Stimulated activated naive CD4-positive, alpha-beta T cell (primary cell): Measurements from ENCODE around the gene NOTO.

ENCODE experiments used
- DNase-seq, 6 experiments: peaks; one replicate each; lab custom pipeline; 2025; lab: John Stamatoyannopoulos, UW

NOTO gene

DNA sequence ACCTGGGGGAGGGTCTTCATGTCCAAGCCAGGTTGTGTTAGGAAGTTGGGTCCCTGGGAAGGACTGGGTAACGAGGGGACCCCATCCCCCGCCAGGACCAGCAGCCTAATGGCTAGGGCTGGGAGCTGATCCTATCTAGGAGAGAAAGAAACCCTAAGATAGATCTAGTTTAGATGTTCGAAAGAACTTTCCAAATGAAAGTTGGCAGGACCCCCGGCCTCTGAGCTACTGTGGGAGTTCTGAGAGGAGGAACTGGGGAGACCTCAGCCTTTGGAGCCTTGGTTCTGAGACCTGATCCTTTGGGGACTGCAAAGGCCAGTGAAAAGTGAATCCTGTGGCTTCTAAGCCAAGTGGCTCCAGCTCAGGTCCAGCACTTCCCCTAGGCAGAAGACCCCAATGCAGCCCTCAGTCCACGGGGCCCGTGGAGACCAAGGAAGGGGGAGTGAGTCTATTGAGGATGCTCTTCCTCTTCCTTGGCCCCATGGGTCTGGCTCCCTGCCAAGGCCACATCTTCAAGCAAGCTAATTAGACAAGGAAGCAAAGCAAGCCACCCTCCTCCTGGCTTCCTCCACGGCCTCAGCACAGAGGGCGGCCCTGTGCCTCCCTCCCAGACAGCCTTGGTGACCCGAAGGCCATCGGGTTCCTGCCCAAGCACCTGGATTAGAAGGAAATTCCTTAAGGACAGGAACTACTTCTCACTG lies 55.2 kb downstream of the NOTO start:
- DNase-seq, result peak in 1 of 6 experiments; percentile 6

DNA sequence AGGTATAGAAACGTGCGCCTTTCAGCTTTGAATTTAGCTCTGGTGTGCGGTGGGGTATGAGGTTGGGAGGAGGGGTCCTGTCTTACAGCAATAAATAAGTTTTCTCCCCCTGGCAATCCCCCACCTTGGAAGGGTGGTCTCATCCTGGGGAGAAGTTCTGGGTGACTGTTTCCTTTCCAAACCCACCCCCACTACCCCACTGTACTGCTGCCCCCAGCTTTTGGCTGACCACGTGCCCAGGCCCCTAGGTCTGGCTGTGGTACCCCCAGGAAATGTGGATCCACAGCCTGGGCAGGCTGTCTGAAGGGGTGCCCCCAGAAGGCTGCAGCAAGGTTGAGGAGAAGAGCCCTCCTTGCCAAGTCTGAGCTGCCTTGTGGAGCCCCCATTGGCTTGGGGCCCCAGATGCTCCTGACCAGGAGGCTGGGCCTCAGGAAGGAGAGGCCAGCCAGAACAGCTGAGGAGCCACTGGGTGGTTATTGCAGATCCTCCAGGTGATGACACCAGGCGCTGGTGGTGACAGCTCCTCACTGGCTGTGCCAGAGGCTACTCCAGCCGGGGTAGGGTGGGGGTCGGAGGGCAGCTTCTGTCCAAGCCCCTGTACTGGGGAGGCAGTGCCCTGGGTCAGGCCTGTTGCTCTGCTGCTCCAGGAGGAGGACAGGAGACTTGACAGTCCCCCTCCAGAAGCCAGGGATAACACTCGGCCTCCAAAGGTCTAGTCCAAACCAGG lies 56.0 kb downstream of the NOTO start:
- DNase-seq, result no peak

DNA sequence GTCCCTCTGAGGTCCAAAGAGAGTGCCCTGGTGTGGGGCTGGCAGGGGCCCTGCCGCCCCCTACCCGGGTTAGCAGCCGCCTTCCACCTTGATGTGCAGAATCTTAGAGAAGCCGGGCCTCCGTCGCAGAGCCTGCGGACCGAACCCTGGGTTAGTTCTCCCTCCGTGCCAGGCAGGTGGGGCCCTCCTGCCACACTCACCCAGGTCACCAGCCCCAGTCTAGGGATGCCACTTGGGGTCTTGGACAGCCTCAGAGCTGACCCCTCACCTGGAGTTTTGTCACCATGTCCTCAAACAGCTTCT lies 56.5 kb downstream of the NOTO start:
- no peak for DNase-seq

DNA sequence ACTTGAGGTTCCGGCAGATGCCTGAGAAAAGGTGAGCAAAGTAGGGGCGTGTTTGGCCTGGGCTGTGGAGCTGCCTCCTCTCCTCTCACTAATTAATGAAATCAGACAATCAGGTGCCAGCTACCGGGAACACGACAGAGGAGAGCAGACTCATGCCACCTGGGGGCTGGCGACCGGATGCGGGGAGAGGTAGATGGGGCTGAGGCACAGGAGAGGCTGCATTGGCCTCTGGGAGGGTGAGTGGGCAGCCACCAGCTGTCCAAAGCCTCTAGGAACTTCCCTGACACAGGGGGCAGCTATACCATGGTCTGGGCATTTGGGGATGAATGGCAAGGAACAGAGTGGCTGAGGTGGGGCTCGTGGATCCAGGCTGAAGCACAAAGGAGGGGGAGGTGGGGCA lies 56.9 kb downstream of the NOTO start:
- DNase-seq, result no peak

DNA sequence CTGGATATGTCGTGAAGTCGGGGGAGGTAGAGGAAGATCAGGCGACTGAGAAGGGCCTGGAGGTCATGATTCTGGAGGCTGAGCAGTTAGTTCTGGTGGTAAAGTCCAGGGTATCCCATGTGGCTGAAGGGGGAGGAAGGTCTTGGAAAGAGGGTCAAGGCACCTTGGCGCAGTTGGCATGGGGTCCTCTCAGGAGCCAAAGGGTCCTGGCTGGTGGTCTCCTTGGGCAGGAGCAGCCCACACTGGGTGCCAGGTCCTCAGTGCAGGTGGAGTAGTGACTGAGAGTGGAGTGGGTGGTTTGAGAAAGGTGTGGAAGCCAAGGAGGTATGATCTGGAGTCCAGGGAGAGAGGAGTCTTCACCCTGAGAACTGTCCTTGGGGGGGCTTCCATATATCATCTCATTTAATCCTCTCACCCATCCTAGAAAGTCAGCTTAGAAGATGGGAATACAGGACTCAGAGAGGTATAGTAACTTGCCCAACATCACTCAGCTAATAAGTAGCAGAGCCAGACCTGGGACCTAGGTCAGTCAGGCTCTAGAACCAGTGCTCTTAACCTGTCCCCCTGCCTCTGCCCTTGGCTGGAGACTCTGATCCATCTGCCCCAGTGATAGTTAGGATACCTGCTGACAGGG lies 57.4 kb downstream of the NOTO start:
- no peak for DNase-seq

DNA sequence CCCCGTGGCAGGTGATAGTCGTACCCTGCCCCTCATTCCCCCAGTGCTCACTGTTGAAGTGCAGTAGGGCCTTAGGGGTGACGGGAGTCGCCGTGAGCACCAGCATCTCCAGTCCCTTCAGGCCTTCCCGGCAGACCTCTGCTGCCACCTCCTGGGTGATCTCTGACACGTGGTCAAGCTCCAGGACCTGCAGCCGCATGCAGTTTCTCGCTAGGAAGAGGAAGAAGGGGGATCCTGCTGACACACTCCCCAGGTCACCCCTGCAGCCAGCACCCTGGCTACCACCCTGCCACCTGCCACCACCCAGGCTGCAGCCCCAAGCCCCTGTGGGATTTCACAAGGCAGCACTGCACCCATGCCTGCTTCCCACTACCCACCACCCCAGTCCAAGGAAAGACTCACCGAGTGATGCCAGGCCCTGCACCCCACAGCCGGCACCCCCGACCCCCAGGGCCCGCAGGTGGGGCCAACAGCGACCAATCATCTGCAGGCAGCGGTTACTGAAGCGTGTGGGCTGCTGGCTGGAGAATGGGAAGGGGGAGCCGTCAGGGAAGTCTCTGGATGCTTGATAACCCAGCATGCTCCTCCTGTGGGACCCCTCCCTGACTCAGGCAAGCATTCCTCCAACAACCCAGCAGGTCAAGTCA lies 58.1 kb downstream of the NOTO start:
- no peak for DNase-seq
